Measurements from ENCODE around the gene RNASE9. TPM values are rescaled to one million over a fixed set of nuclear protein-coding genes. Genes with fewer than 3 reads are reported as not detected.
"Not testable (repeated sequence)": the region's sequence is repeated elsewhere in the genome, so short reads cannot be mapped to it uniquely, and the experiment has no call there.

RNASE9 gene
- total RNA-seq, 2 experiments from 2014 or later, result not detected

DNA sequence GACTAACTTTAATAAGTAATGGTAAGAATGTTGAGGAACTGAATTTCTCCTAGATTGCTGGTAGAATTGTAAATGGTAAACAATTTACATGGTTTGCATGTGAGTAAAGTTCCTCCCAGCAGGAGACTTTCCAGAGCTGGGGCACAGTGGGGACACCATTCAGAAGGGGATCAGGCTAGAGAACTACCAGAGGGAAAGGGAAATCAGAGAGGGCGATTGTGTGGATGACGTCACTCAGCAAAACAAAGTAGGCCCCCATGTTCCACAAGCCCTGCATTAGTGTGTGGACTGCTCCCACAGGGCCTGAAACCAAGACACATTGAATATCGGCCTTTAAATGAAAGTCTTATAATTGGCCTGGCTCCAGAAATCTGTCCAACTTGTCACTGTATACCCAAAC is 17.5 kb upstream of the RNASE9 start:
- TF ChIP-seq, protein P1, sequence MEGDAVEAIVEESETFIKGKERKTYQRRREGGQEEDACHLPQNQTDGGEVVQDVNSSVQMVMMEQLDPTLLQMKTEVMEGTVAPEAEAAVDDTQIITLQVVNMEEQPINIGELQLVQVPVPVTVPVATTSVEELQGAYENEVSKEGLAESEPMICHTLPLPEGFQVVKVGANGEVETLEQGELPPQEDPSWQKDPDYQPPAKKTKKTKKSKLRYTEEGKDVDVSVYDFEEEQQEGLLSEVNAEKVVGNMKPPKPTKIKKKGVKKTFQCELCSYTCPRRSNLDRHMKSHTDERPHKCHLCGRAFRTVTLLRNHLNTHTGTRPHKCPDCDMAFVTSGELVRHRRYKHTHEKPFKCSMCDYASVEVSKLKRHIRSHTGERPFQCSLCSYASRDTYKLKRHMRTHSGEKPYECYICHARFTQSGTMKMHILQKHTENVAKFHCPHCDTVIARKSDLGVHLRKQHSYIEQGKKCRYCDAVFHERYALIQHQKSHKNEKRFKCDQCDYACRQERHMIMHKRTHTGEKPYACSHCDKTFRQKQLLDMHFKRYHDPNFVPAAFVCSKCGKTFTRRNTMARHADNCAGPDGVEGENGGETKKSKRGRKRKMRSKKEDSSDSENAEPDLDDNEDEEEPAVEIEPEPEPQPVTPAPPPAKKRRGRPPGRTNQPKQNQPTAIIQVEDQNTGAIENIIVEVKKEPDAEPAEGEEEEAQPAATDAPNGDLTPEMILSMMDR (IDR thresholded peaks at IDR 0.05), result no peak
- Mint-ChIP-seq H3K4me1 (ENCODE audit: low read depth) (no peaks in the 10 kb centered on the region), H3K9me3 (no peaks in the 10 kb centered on the region), H3K27me3 (no peaks in the 10 kb centered on the region), H3K4me3 (no peak overlapping the region), H3K36me3 (ENCODE audit: low read depth) (no peaks in the 10 kb centered on the region), H3K27ac (no peak overlapping the region)
- ATAC-seq (no peak), DNase-seq (no peak)
- intact Hi-C loops (cut with micrococcal nuclease), result no loop called here
- POLR2A ChIA-PET, result no interaction called here
- CTCF ChIA-PET, result interaction anchor here (0.9 kb wide), 1 partner anchor 47 kb away, joined by 3 read pairs; no protein-coding TSS in a partner anchor

DNA sequence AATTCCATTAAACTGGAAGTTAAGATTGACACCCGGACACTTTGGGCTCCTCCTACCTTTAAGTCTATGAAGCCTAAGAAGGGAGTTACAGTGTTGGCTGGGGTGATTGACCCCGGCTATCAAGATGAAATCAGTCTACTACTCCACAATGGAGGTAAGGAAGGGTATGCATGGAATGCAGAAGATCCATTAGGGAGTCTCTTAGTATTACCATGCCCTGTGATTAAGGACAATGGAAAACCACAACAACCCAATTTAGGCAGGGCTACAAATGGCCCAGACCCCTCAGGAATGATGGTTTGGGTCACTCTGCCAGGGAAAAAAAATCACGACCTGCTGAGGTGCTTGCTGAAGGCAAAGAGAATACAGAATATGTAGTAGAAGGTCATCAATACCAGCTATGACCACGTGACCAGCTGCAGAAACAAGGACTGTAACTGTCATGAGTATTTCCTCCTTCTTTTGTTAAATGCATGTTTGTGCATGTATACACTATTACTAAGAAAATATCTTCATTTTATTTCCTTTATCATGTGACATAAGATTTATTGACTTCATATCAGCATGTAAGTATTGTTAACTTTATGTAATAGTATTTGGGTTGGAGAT is 11.6 kb upstream of the RNASE9 start:
- intact Hi-C loops (cut with micrococcal nuclease); H3K27ac Mint-ChIP-seq; ATAC-seq; H3K4me3 Mint-ChIP-seq; CTCF ChIA-PET; H3K4me1 Mint-ChIP-seq (ENCODE audit: low read depth); H3K36me3 Mint-ChIP-seq (ENCODE audit: low read depth); H3K27me3 Mint-ChIP-seq; POLR2A ChIA-PET; H3K9me3 Mint-ChIP-seq; DNase-seq: not testable (repeated sequence)

DNA sequence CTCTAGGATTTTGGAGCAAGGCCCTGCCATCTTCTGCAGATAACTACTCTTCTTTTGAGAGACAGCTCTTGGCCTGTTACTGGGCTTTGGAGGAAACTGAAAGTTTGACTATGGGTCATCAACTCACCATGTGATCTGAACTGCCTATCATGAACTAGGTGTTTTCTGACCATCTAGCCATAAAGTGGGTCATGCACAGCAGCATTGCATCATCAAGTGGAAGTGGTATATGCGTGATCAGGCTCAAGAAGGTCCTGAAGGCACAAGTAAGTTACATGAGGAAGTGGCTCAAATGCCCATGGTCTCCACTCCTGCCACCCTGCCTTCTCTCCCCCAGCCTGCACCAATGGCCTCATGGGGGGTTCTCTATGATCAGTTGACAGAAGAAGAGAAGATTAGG is 9.9 kb upstream of the RNASE9 start:
- H3K4me3 Mint-ChIP-seq; POLR2A ChIA-PET; H3K36me3 Mint-ChIP-seq (ENCODE audit: low read depth); intact Hi-C loops (cut with micrococcal nuclease); ATAC-seq; CTCF ChIA-PET; H3K27ac Mint-ChIP-seq; H3K27me3 Mint-ChIP-seq; H3K9me3 Mint-ChIP-seq; H3K4me1 Mint-ChIP-seq (ENCODE audit: low read depth): not testable (repeated sequence)
- DNase-seq, result peak; percentile 7

DNA sequence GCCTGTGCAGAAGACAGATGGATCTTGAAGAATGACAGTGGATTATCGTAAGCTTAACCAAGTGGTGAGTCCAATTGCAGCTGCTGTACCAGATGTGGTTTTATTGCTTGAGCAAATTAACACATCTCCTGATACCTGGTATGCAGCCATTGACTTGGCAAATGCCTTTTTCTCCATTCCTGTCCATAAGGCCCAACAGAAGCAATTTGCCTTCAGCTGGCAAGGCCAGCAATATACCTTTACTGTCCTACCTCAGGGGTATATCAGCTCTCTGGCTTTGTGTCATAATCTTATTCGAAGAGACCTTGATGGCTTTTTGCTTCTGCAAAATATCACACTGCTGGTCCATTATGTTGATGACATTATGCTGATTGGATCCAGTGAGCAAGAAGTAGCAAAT is 9.0 kb upstream of the RNASE9 start:
- DNase-seq; H3K4me1 Mint-ChIP-seq (ENCODE audit: low read depth); ATAC-seq; H3K4me3 Mint-ChIP-seq; H3K27ac Mint-ChIP-seq; H3K36me3 Mint-ChIP-seq (ENCODE audit: low read depth); CTCF ChIA-PET; H3K9me3 Mint-ChIP-seq; H3K27me3 Mint-ChIP-seq; intact Hi-C loops (cut with micrococcal nuclease); POLR2A ChIA-PET: not testable (repeated sequence)

DNA sequence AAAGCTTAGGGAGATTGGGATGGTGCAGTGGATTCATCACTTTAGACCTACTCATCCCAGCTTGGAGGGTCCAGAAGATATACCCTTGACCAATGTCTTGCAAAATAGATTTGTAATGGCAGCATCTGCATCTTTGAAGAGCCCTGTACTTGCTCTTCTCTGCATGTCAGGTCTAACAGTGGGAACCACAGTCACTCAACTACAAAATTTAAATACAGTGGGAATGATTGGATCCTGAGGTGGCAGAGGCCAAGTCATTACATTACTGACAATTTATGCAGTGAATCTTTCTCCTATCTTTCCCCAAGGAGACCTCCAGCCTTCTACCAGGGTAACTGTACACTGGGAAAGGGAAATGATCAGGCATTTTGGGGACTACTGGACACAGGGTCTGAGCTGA is 8.2 kb upstream of the RNASE9 start:
- TF ChIP-seq, protein P1 (IDR thresholded peaks at IDR 0.05), result no peak
- DNase-seq, result no peak
- Mint-ChIP-seq H3K4me1 (ENCODE audit: low read depth) (peaks cover 7% of the 10 kb centered on the region), H3K27me3 (no peaks in the 10 kb centered on the region), H3K9me3 (peaks cover 5% of the 10 kb centered on the region), H3K36me3 (ENCODE audit: low read depth) (no peaks in the 10 kb centered on the region), H3K27ac (no peak overlapping the region), H3K4me3 (no peak overlapping the region)
- ATAC-seq, result no peak
- ChIA-PET POLR2A (no interaction called here), CTCF (no interaction called here)
- intact Hi-C loops (cut with micrococcal nuclease), result no loop called here

DNA sequence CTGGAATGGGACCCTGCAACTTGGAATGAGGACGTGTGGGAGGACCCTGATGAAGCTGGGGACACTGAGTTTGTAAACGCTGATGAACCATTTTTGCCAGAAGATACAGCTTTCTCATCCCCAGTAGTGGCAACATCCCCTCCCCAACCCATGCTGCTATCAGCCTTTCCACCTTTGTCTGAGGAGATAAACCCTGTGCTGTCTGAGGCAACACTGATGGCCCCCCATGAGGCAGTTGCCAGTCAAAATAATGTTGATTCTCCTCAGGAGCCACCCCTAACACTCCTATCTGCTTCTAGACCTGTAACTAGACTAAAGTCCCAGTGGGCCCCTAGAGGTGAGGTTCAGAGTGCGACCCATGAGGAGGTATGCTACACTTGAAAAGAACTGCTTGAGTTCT is 7.5 kb upstream of the RNASE9 start:
- ATAC-seq (no peak), DNase-seq (no peak)
- intact Hi-C loops (cut with micrococcal nuclease), result no loop called here
- Mint-ChIP-seq H3K27me3 (no peaks in the 10 kb centered on the region), H3K9me3 (peaks cover 5% of the 10 kb centered on the region), H3K4me1 (ENCODE audit: low read depth) (peaks cover 7% of the 10 kb centered on the region), H3K27ac (no peak overlapping the region), H3K36me3 (ENCODE audit: low read depth) (no peaks in the 10 kb centered on the region), H3K4me3 (no peak overlapping the region)
- TF ChIP-seq, protein P1 (IDR thresholded peaks at IDR 0.05), result no peak
- ChIA-PET CTCF (no interaction called here), POLR2A (no interaction called here)

DNA sequence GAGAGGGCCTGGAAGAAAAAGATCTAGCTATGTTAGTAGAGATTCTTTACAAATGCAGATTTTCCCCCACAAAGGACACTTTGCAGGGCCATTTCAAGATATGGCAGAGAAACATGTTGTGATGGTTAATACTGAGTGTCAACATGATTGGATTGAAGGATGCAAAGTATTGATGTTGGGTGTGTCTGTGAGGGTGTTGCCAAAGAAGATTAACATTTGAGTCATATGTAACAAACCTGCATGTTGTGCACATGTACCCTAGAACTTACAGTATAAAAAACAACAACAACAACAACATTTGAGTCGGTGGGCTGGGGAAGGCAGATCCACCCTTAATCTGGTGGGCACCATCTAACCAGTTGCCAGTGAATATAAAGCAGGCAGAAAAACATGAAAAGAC is 6.4 kb upstream of the RNASE9 start:
- H3K9me3 Mint-ChIP-seq; POLR2A ChIA-PET; H3K27ac Mint-ChIP-seq; CTCF ChIA-PET; DNase-seq; H3K4me3 Mint-ChIP-seq; H3K36me3 Mint-ChIP-seq (ENCODE audit: low read depth); ATAC-seq; H3K4me1 Mint-ChIP-seq (ENCODE audit: low read depth); H3K27me3 Mint-ChIP-seq; intact Hi-C loops (cut with micrococcal nuclease): not testable (repeated sequence)
